ENCODE measurements around the gene TRIM17.

The TRIM17 gene

DNA sequence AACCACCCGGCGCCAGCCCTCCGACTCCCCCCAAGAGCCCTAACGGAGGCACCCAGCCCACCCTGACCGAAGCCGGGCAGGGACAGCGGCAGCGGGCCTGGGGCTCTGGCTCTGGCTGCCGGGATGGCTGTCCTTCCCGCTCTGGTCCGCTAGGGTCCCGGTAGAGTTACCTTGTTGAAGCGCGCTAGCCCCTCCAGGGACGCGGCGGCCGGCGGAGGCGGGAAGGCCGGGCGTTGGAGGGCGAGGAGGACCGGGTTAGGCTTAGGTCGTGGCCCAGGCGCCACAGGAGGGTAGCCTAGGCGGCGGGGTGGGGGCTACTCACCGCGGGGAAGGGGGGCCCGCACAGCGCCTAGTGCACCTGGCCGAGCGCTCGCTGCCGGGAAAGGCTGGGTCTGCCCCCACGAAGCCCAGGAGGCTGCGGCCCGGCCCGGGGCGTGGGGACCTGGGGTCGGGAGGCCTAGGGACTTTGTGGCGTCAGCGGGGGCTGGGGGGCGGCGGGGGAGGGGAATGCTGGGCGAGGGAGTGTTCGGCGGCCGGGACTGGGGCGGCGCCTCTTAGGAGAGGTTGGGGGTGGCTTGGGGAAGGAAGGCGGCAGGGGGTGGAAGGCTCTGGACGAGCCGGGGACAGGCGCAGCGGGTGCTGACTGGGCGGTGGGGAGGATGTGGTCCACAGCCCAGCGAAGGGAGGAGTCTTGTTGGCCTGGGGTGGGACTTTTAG, at the start of gene TRIM17:
Gene TRIM17 (minus strand): TSS at position 645 of the 717 bp plus-strand sequence. CDS start 1,789 bp downstream, outside the sequence.
- no peaks in the 10 kb centered on the region for H3K9me3 ChIP-seq (ENCODE audit: control insufficient read depth, low read length)
- peak; percentile 50 for DNase-seq (ENCODE audit: low read depth)
- peak within 1 kb of the TSS; percentile 58 for H3K9ac ChIP-seq (ENCODE audit: low read length)
- H3K4me3 ChIP-seq (ENCODE audit: low read length): peak within 1 kb of the TSS; percentile 53
- H3K36me3 ChIP-seq (ENCODE audit: control insufficient read depth, insufficient read depth, low read length, severe bottlenecking): no peaks in the 10 kb centered on the region
- peaks cover 16% of the 10 kb centered on the region for H3K27me3 ChIP-seq (replicated peaks; ENCODE audit: control insufficient read depth, insufficient read depth, low read length)
- H3K4me1 ChIP-seq (ENCODE audit: control insufficient read depth, insufficient read depth, low read length): peaks cover 6% of the 10 kb centered on the region

DNA sequence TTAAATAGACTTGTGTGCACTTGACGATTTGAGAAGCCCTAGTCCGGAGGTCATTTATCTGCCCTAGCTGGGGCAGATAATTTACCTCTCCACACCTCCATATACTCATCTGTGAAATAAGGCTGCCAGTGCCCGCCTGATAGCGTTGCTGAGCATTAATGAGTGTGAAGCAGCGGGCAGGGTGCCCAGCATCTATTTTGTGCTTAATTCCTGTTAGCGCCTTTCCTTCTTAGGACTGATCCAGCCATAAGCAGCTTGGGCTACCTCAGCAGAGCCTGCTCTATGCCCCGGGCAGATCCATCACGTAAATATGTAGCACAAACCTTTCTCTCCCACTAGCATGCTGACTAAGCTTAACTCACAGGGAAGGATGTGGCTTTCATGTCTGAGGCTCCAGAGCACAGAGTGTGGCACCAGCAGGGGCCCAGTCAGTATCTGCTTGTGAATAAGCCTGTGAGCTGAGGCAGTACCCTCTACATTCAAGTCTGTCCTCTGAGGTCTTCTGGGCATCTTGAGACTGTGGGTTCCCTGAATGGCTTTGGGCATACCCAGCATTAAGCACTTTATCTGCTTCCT, 49.0 kb upstream of the TRIM17 start:
- no peak overlapping the region for H3K4me3 ChIP-seq (ENCODE audit: low read length)
- DNase-seq (ENCODE audit: low read depth): no peak
- H3K9ac ChIP-seq (ENCODE audit: low read length): no peak overlapping the region
- no peaks in the 10 kb centered on the region for H3K9me3 ChIP-seq (ENCODE audit: control insufficient read depth, low read length)
- peaks cover 84% of the 10 kb centered on the region for H3K27me3 ChIP-seq (replicated peaks; ENCODE audit: control insufficient read depth, insufficient read depth, low read length)
- H3K36me3 ChIP-seq (ENCODE audit: control insufficient read depth, insufficient read depth, low read length, severe bottlenecking): no peaks in the 10 kb centered on the region
- H3K4me1 ChIP-seq (ENCODE audit: control insufficient read depth, insufficient read depth, low read length): peaks cover 10% of the 10 kb centered on the region

- peaks cover 10% of the 10 kb centered on the region for H3K4me1 ChIP-seq (ENCODE audit: control insufficient read depth, insufficient read depth, low read length)
- H3K27me3 ChIP-seq (replicated peaks; ENCODE audit: control insufficient read depth, insufficient read depth, low read length): peaks cover 84% of the 10 kb centered on the region
- peak overlapping the region; percentile 66 for H3K4me3 ChIP-seq (ENCODE audit: low read length)
- H3K9me3 ChIP-seq (ENCODE audit: control insufficient read depth, low read length): no peaks in the 10 kb centered on the region
- H3K9ac ChIP-seq (ENCODE audit: low read length): no peak overlapping the region
- no peak for DNase-seq (ENCODE audit: low read depth)
- no peaks in the 10 kb centered on the region for H3K36me3 ChIP-seq (ENCODE audit: control insufficient read depth, insufficient read depth, low read length, severe bottlenecking)
Measured at GRCh38 chr1:228465141-228465540, 48.5 kb upstream of the TRIM17 start.

DNA sequence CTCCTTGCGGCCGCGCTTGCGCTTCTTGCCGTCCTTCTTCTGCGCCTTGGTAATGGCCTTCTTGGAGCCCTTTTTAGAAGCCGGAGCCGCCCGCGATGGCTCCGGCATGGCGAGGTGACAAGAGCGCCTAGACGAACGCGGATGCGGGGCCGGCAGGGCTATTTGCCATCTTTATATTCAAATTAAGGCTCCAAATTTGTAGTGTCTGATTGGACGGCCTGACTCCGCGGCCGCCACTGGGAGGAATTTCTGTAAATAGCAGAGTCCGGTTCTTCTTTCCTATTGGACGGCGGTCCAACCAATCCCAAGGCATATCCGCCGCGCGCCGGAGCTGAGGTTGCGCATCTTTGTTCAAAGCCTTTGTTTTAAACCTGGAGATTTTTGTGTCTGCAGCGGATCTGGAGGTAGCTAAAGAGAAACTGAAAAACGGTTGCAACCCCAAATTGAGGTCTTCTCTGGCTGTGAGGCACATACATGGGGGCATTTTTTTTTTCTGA, 47.9 kb upstream of the TRIM17 start:
- Histone ChIP-seq H3K9ac (ENCODE audit: low read length) (no peak overlapping the region), H3K36me3 (ENCODE audit: control insufficient read depth, insufficient read depth, low read length, severe bottlenecking) (no peaks in the 10 kb centered on the region), H3K9me3 (ENCODE audit: control insufficient read depth, low read length) (no peaks in the 10 kb centered on the region), H3K4me1 (ENCODE audit: control insufficient read depth, insufficient read depth, low read length) (peaks cover 10% of the 10 kb centered on the region), H3K4me3 (ENCODE audit: low read length) (peak overlapping the region; percentile 66), H3K27me3 (replicated peaks; ENCODE audit: control insufficient read depth, insufficient read depth, low read length) (peaks cover 78% of the 10 kb centered on the region)
- peak; percentile 92 for DNase-seq (ENCODE audit: low read depth)

DNA sequence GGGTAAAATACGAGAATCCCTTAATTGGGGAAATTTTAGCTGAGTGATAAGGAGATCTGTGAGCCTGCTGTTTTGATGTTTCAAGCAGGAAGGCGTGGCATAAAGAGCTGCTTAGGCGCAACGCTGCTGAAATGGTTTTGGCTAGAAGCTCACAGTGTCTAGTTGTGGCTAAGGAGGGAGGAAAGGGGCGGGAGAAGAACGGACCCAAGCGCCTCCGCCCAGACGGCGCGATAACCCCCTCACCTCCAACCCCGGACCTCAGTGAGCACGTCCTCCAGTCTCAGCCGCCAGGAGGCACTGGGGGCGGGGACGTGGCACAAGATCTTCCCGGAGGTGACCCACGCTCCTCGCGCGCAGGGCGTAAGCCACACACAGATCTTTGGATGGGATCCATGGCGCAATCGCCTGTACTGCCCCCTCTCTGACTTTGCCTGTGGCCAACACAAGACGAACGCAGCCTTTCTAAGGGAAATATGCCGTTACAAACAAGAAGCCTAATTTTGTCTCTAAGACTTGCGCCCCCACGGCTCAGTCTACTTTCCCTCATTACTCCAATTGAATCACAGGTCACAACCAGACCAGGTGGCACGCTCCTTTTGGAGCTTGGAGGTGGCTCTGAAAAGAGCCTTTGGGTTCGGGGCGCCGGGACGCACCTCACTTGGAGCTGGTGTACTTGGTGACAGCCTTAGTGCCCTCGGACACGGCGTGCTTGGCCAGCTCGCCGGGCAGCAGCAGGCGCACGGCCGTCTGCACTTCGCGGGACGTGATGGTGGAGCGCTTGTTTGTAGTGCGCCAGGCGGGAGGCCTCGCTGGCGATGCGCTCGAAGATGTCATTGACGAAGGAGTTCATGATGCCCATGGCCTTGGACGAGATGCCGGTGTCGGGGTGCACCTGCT, 47.1 kb upstream of the TRIM17 start:
- Histone ChIP-seq H3K36me3 (ENCODE audit: control insufficient read depth, insufficient read depth, low read length, severe bottlenecking) (no peaks in the 10 kb centered on the region), H3K4me1 (ENCODE audit: control insufficient read depth, insufficient read depth, low read length) (peaks cover 14% of the 10 kb centered on the region), H3K9ac (ENCODE audit: low read length) (no peak overlapping the region), H3K9me3 (ENCODE audit: control insufficient read depth, low read length) (no peaks in the 10 kb centered on the region), H3K27me3 (replicated peaks; ENCODE audit: control insufficient read depth, insufficient read depth, low read length) (peaks cover 71% of the 10 kb centered on the region), H3K4me3 (ENCODE audit: low read length) (peak overlapping the region; percentile 66)
- DNase-seq (ENCODE audit: low read depth): peak; percentile 19

DNA sequence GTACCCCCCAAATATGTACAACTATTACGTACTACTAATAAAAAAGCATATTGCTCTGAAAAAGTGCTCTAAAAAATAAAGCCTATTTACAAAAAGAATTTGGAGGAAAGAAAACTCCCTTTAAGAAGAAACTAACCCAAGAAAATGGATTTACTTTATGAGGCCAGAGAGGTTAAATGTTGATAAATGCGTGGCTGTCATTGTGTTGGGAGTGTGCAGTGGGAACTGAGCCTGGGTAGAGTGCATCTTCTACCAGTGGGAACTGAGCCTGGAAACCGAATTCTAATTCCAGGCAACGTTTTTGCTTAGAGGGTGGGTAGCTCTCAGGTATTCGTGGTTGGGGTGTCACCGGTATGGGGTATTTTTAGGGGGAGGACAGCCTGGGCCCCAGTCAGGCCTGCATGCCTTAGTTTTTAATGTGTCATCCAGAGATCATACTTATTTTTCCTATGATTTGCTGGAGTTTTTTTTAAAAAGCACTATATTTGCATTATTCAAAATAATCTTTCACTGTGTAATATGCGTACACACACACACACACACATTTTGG, 46.4 kb upstream of the TRIM17 start:
- H3K9ac ChIP-seq (ENCODE audit: low read length): no peak overlapping the region
- H3K36me3 ChIP-seq (ENCODE audit: control insufficient read depth, insufficient read depth, low read length, severe bottlenecking): no peaks in the 10 kb centered on the region
- H3K4me1 ChIP-seq (ENCODE audit: control insufficient read depth, insufficient read depth, low read length): peaks cover 19% of the 10 kb centered on the region
- H3K4me3 ChIP-seq (ENCODE audit: low read length): no peak overlapping the region
- no peak for DNase-seq (ENCODE audit: low read depth)
- H3K27me3 ChIP-seq (replicated peaks; ENCODE audit: control insufficient read depth, insufficient read depth, low read length): peaks cover 63% of the 10 kb centered on the region
- H3K9me3 ChIP-seq (ENCODE audit: control insufficient read depth, low read length): no peaks in the 10 kb centered on the region

GRCh38 chr1:228462560-228462959, 45.9 kb upstream of the TRIM17 start:
- Histone ChIP-seq H3K27me3 (replicated peaks; ENCODE audit: control insufficient read depth, insufficient read depth, low read length) (peaks cover 58% of the 10 kb centered on the region), H3K4me3 (ENCODE audit: low read length) (no peak overlapping the region), H3K36me3 (ENCODE audit: control insufficient read depth, insufficient read depth, low read length, severe bottlenecking) (no peaks in the 10 kb centered on the region), H3K9me3 (ENCODE audit: control insufficient read depth, low read length) (no peaks in the 10 kb centered on the region), H3K4me1 (ENCODE audit: control insufficient read depth, insufficient read depth, low read length) (peaks cover 21% of the 10 kb centered on the region), H3K9ac (ENCODE audit: low read length) (no peak overlapping the region)
- DNase-seq (ENCODE audit: low read depth): no peak

DNA sequence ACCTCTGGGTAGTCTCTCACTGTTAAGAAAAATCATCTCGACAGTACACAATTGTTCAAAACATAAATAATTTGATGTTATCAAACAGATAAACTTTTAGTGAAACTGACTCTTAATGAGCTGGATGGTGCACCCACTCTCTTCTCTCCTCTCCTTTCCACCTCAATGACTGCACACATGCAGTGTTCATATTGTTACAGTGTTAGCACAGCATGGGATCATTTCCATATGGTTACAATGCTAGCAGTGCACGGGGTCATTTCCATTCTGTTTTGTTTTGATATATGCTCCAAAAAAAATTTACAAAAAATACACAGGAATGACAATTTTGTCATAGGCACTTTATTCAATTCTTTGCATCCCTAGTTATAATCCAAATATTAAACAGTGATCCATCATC, 44.2 kb upstream of the TRIM17 start:
- H3K9me3 ChIP-seq (ENCODE audit: control insufficient read depth, low read length): no peaks in the 10 kb centered on the region
- no peaks in the 10 kb centered on the region for H3K36me3 ChIP-seq (ENCODE audit: control insufficient read depth, insufficient read depth, low read length, severe bottlenecking)
- H3K27me3 ChIP-seq (replicated peaks; ENCODE audit: control insufficient read depth, insufficient read depth, low read length): peaks cover 41% of the 10 kb centered on the region
- no peak overlapping the region for H3K9ac ChIP-seq (ENCODE audit: low read length)
- no peak for DNase-seq (ENCODE audit: low read depth)
- H3K4me1 ChIP-seq (ENCODE audit: control insufficient read depth, insufficient read depth, low read length): peaks cover 25% of the 10 kb centered on the region
- H3K4me3 ChIP-seq (ENCODE audit: low read length): no peak overlapping the region

DNA sequence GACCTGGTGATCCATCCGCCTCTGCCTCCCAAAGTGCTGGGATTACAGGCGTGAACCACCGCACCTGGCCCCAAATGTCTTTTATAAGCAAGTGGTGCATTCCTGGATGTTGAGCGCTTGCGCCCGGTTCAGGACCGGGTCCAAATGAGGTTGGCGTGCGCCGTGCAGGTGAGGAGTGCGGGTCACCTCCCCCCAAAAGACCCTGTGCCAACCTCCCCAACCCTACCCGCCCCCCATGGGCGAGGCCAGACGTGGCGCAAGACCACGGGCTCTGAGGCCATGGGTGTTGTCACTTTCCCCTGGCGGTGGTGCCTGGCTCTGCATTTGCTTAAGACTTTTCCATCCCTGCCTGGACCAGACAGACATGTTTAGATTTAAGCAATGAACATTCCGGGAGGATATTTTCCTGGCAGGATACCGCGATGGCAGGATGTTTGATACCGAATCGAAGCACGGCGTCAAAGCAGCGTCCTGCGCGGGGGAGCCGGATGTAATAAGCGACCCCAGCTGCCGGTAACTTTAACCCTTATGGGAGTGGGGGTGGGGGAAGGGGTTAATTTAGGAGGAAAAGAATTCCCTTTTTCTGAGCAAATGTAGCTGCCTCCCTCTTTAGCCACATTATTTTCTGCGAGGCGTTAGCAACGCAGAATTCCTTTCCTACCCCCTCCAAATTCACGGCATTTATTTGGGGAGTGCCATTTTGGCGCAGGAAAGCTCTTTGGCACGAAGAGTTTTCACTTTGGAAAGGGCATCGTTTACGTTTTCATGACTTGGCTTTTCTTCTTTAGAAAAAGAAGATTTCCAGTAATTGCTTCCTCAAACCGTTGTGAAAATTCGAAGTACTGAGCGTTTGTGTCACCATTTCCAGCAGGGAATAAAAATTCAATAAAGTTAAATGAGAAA, 42.7 kb upstream of the TRIM17 start:
- Histone ChIP-seq H3K9me3 (ENCODE audit: control insufficient read depth, low read length) (no peaks in the 10 kb centered on the region), H3K4me1 (ENCODE audit: control insufficient read depth, insufficient read depth, low read length) (peaks cover 24% of the 10 kb centered on the region), H3K9ac (ENCODE audit: low read length) (no peak overlapping the region), H3K27me3 (replicated peaks; ENCODE audit: control insufficient read depth, insufficient read depth, low read length) (peaks cover 30% of the 10 kb centered on the region), H3K36me3 (ENCODE audit: control insufficient read depth, insufficient read depth, low read length, severe bottlenecking) (no peaks in the 10 kb centered on the region), H3K4me3 (ENCODE audit: low read length) (peak overlapping the region; percentile 81)
- peak; percentile 93 for DNase-seq (ENCODE audit: low read depth)

GRCh38 chr1:228457396-228458176, 40.9 kb upstream of the TRIM17 start:
- peak; percentile 99 for DNase-seq (ENCODE audit: low read depth)
- peaks cover 15% of the 10 kb centered on the region for H3K4me1 ChIP-seq (ENCODE audit: control insufficient read depth, insufficient read depth, low read length)
- peaks cover 15% of the 10 kb centered on the region for H3K27me3 ChIP-seq (replicated peaks; ENCODE audit: control insufficient read depth, insufficient read depth, low read length)
- H3K4me3 ChIP-seq (ENCODE audit: low read length): peak overlapping the region; percentile 81
- H3K36me3 ChIP-seq (ENCODE audit: control insufficient read depth, insufficient read depth, low read length, severe bottlenecking): no peaks in the 10 kb centered on the region
- peak overlapping the region; percentile 48 for H3K9ac ChIP-seq (ENCODE audit: low read length)
- H3K9me3 ChIP-seq (ENCODE audit: control insufficient read depth, low read length): no peaks in the 10 kb centered on the region

Measured in adipocyte (in vitro differentiated cells).